A549 treated with CpdA at 1 μM for 4 hours (cell line): ENCODE measurements around the gene PSMA4. TPM values are rescaled to one million over a fixed set of nuclear protein-coding genes. Genes with fewer than 3 reads are reported as not detected.

ENCODE experiments used
- total RNA-seq: library from RNA; stranded (reverse); fragments of 200-300 nt; extraction: Qiagen RNA extraction; gene quantifications from 5 replicates; pipeline ENCODE4 v1.2.3, GENCODE V29; 2022; ENCODE audit warnings: low read depth

Gene PSMA4
- total RNA-seq = 391 to 509 TPM (median 404 TPM) in 5 replicates

DNA sequence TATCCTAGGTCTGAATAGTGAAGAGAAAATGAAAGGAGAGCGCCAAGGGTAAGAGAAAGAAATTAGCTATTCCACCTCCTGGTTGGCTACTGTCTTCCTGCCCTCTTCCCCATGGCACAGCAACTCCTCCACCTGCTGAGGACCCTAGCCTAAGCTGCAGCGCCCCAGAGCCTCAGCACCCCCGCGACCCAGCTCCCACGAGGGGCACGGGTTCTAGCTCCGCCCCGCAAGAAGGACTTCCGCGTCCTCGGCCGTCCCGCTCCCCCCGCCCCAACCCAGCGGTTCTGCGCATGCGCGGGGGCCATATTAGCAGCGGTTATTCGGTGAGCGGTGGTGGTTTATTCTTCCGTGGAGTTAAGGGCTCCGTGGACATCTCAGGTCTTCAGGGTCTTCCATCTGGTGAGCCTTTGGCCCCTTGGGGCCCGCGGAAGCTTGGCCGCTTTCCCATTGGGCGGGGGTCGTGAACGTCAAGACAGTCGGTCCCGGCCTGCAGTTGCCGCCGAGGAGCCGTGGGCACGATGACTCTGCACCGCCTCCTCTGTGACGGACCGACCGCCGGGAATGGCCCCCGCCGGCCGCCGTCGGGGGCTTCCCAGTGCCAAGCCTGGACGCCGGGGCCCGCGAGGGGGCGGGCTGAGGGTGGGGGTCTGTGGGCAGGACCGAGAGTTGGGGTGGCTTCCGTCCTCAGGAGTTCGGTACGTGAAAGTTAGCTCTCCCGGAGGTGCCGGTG is at the start of gene PSMA4:
Gene PSMA4 (plus strand): TSS at position 304 of the 730 bp plus-strand sequence. CDS start 1,484 bp downstream, outside the sequence.

GRCh38 chr15:78506971-78507830 is 33.0 kb upstream of the PSMA4 start, which contains the start of gene HYKK:
TSS of gene HYKK (plus strand) at chr15:78507577. CDS start at chr15:78513089, 5,512 bp downstream.

DNA sequence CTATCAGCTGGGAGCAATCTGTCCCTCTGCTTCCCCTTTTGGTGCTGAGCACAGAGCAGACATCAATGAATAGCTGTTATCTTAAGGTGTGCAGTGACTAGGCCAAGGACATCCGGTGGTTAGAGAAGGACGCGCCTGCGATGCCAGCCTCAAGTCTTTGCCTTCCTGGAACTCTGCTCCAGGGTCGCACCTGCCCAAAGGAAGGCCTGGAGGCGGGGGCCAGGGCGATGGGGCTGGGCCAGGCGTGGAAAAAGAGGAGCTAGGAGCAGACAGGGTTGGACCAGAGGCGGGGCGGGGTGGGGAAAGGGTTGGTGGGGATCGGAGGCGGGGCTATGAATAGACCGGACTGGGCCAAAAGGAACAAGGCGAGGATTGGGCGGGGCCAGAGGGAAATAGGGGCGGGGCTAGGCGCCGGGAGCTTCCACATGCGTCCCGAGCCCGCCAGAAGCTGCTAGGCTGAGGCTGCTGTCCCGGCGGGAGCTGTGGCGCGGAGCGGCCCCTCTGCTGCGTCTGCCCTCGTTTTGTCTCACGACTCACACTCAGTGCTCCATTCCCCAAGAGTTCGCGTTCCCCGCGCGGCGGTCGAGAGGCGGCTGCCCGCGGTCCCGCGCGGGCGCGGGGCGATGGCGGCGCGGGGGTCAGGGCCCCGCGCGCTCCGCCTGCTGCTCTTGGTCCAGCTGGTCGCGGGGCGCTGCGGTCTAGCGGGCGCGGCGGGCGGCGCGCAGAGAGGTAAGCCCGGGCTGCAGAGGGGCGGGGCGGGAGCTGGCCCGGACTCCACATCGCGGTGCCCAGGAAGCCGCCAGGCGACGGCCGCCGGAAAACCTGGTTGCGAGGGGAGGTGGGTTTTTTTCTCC is 25.1 kb downstream of the PSMA4 start, which contains the start of gene CHRNA5:
Gene CHRNA5 (plus strand): TSS at position 424 of the 854 bp plus-strand sequence. CDS start 200 bp downstream, at position 624.

Other genes with a start within 250 kb of the PSMA4 start
- 77.9 to 118 TPM (median 87.9 TPM) in 5 replicates for gene SKIC8, start 240.8 kb upstream of the PSMA4 start, total RNA-seq
- 0.71 to 1.9 TPM (median 1.6 TPM) in 5 replicates for gene CRABP1, start 200.1 kb upstream of the PSMA4 start, total RNA-seq
- 35.5 to 47.0 TPM (median 42.8 TPM) in 5 replicates for gene IREB2, start 102.2 kb upstream of the PSMA4 start, total RNA-seq
- 5.5 to 9.0 TPM (median 6.7 TPM) in 5 replicates for gene HYKK, start 32.9 kb upstream of the PSMA4 start, total RNA-seq
- gene CHRNA5, start 25.1 kb downstream of the PSMA4 start, total RNA-seq = 29.2 to 36.9 TPM (median 36.2 TPM) in 5 replicates
- gene CHRNA3, start 80.6 kb downstream of the PSMA4 start, total RNA-seq = 0.42 to 1.0 TPM (median 0.52 TPM) in 5 replicates
- 0.72 to 1.7 TPM (median 1.1 TPM) in 5 replicates for gene CHRNB4, start 100.8 kb downstream of the PSMA4 start, total RNA-seq